HepG2 (cell line): ENCODE results near the gene ANTKMT. TPM values are rescaled to one million over a fixed set of nuclear protein-coding genes. Genes with fewer than 3 reads are reported as not detected.

Experiments
- FOXM1 ChIP-seq: sonication (generic); formaldehyde crosslinking; IDR thresholded peaks from 2 replicates; pipeline ENCODE4 v1.5.0; 2020; ENCODE audit warnings: missing genetic modification reagents
- MEIS2 ChIP-seq: sonication (generic); formaldehyde crosslinking; IDR thresholded peaks from 2 replicates; pipeline ENCODE4 v1.9.0; 2021; ENCODE audit warnings: mild to moderate bottlenecking, missing genetic modification reagents
- MLLT10 ChIP-seq: sonication (generic); formaldehyde crosslinking; IDR thresholded peaks from 2 replicates; pipeline ENCODE4 v1.4.0; 2020; ENCODE audit warnings: missing genetic modification reagents
- NFE2L1 ChIP-seq: sonication (generic); formaldehyde crosslinking; IDR thresholded peaks from 2 replicates; pipeline ENCODE4 v1.4.0; 2020; ENCODE audit warnings: missing genetic modification reagents, mild to moderate bottlenecking, borderline replicate concordance
- NFE2L2 ChIP-seq: fragments of 150-350 bp; IDR thresholded peaks from 2 replicates; pipeline ENCODE4 v1.6.1; 2014; ENCODE audit warnings: low read length
- NFIB ChIP-seq: sonication (generic); formaldehyde crosslinking; IDR thresholded peaks from 2 replicates; pipeline ENCODE4 v1.9.0; 2021; ENCODE audit warnings: missing genetic modification reagents, mild to moderate bottlenecking, borderline replicate concordance
- NFKB2 ChIP-seq: sonication (generic); formaldehyde crosslinking; IDR thresholded peaks from 2 replicates; pipeline ENCODE4 v1.4.0; 2020; ENCODE audit warnings: missing genetic modification reagents, borderline replicate concordance
- NKX3-1 ChIP-seq: sonication (generic); formaldehyde crosslinking; IDR thresholded peaks from 2 replicates; pipeline ENCODE4 v1.5.0; 2020; ENCODE audit warnings: missing genetic modification reagents
- RARA ChIP-seq: IDR thresholded peaks from 2 replicates; pipeline ENCODE4 v1.6.1; 2016; ENCODE audit warnings: missing genetic modification reagents, missing compliant biosample characterization
- RXRA ChIP-seq: sonication (generic); formaldehyde crosslinking; IDR thresholded peaks from 2 replicates; pipeline ENCODE4 v1.5.1; 2020; ENCODE audit warnings: missing genetic modification reagents
- SRSF1 ChIP-seq: fragments of 200-400 bp; formaldehyde crosslinking; optimal IDR thresholded peaks from 2 replicates; pipeline ENCODE3; 2017; ENCODE audit warnings: mild to moderate bottlenecking, low read depth, low read length, moderate library complexity
- ZFAT ChIP-seq: sonication (generic); formaldehyde crosslinking; conservative IDR thresholded peaks from 2 replicates; pipeline ENCODE4 v1.8.1; 2023; ENCODE audit warnings: missing genetic modification reagents, inconsistent platforms
- ZNF256 ChIP-seq: sonication (generic); formaldehyde crosslinking; conservative IDR thresholded peaks from 2 replicates; pipeline ENCODE4 v1.4.0; 2020; ENCODE audit warnings: missing genetic modification reagents
- ZNF44 ChIP-seq: sonication (generic); formaldehyde crosslinking; IDR thresholded peaks from 2 replicates; pipeline ENCODE4 v1.5.1; 2020; ENCODE audit warnings: mild to moderate bottlenecking, missing genetic modification reagents
- ZNF564 ChIP-seq: sonication (generic); formaldehyde crosslinking; IDR thresholded peaks from 2 replicates; pipeline ENCODE4 v1.8.1; 2023; ENCODE audit warnings: mild to moderate bottlenecking, missing genetic modification reagents
- ZNF570 ChIP-seq: sonication (generic); formaldehyde crosslinking; IDR thresholded peaks from 2 replicates; pipeline ENCODE4 v1.4.0; 2020; ENCODE audit warnings: mild to moderate bottlenecking, missing genetic modification reagents, borderline replicate concordance
- ZNF598 ChIP-seq: sonication (generic); formaldehyde crosslinking; IDR thresholded peaks from 2 replicates; pipeline ENCODE4 v1.5.1; 2020; ENCODE audit warnings: mild to moderate bottlenecking, missing genetic modification reagents, borderline replicate concordance
- ZNF768 ChIP-seq: sonication (generic); formaldehyde crosslinking; IDR thresholded peaks from 2 replicates; pipeline ENCODE4 v1.4.0; 2020; ENCODE audit warnings: missing genetic modification reagents
- polyA plus RNA-seq, 8 experiments: library from polyadenylated mRNA; depleted of rRNA in 3 of 8; stranded (reverse) in 7 of 8; unstranded in 1 of 8; fragments of >200 nt; fragmentation: Illumina TruSeq in 4 of 8; extraction: Trizol in 4 of 8; gene quantifications; 2 replicates each; pipeline versions ENCODE4 v1.2.1 to v1.2.3, GENCODE V29; 2011 to 2016; ENCODE audit warnings: low read depth in 4 of 8, missing spikeins in 1 of 8, mixed read lengths in 1 of 8; ENCODE audit not compliant: insufficient read depth in 1 of 8
- total RNA-seq, 5 experiments: library from RNA; depleted of rRNA; stranded (reverse); fragments of >200 nt; fragmentation: Illumina TruSeq; extraction: Trizol; gene quantifications; 2 replicates each; pipeline ENCODE4 v1.2.3, GENCODE V29; 2016; ENCODE audit warnings: low read depth in 1 of 5
- TF ChIP-seq, protein P1 (sequence below): sonication (generic); formaldehyde crosslinking; IDR thresholded peaks from 2 replicates; pipeline ENCODE4 v1.4.0; 2020; ENCODE audit warnings: mild to moderate bottlenecking, missing genetic modification reagents
- TF ChIP-seq, protein P2 (sequence below): sonication (generic); formaldehyde crosslinking; IDR thresholded peaks from 2 replicates; pipeline ENCODE4 v1.5.0; 2020; ENCODE audit warnings: mild to moderate bottlenecking, missing genetic modification reagents
- TF ChIP-seq, protein P3 (sequence below): IDR thresholded peaks from 2 replicates; pipeline ENCODE4 v1.6.1; 2016; ENCODE audit warnings: low read depth, missing genetic modification reagents, missing compliant biosample characterization

The ANTKMT gene
- total and polyA plus RNA-seq, 2 of the 13 experiments (the other 11 are each of a cell fraction or from before 2014, with no cell fraction given) = 7.5 to 47.8 TPM

DNA sequence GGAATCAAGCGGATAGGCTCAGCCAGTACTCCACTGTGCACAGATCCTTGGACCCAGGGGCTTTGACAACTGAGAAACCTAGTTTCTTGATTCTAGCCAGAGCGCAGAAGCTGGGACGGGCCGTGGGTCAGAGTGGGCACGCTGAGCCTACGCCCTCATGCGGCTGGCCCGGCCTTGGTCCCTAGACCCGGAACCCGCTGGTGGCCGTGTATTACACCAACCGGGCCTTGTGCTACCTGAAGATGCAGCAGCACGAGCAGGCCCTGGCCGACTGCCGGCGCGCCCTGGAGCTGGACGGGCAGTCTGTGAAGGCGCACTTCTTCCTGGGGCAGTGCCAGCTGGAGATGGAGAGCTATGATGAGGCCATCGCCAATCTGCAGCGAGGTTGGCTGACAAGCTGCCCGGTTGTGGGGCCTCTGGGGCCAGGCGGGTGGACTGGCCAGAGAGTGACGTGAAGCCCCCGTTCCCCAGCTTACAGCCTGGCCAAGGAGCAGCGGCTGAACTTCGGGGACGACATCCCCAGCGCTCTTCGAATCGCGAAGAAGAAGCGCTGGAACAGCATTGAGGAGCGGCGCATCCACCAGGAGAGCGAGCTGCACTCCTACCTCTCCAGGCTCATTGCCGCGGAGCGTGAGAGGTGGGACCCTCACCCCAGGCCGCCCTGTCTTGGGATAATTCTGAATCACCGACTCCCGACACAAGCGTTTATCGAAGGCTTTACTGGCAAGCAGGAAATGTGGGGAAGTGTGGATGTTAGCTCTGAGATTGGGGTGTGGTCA, 39.8 kb upstream of the ANTKMT start (continued):
- TF ChIP-seq ZNF564 (CRISPR knock-in tag) = no peak
- no peak for TF ChIP-seq NFE2L2
- TF ChIP-seq ZNF598 (CRISPR knock-in tag) = no peak
- no peak for TF ChIP-seq ZNF44 (CRISPR knock-in tag)
- no peak for TF ChIP-seq NFIB (CRISPR knock-in tag)
- no peak for TF ChIP-seq ZFAT (CRISPR knock-in tag)
- TF ChIP-seq MEIS2 (CRISPR knock-in tag) = no peak
- TF ChIP-seq ZNF570 (CRISPR knock-in tag) = no peak
- TF ChIP-seq RXRA (CRISPR knock-in tag) = no peak
- TF ChIP-seq SRSF1 = no peak
- TF ChIP-seq, protein P1, sequence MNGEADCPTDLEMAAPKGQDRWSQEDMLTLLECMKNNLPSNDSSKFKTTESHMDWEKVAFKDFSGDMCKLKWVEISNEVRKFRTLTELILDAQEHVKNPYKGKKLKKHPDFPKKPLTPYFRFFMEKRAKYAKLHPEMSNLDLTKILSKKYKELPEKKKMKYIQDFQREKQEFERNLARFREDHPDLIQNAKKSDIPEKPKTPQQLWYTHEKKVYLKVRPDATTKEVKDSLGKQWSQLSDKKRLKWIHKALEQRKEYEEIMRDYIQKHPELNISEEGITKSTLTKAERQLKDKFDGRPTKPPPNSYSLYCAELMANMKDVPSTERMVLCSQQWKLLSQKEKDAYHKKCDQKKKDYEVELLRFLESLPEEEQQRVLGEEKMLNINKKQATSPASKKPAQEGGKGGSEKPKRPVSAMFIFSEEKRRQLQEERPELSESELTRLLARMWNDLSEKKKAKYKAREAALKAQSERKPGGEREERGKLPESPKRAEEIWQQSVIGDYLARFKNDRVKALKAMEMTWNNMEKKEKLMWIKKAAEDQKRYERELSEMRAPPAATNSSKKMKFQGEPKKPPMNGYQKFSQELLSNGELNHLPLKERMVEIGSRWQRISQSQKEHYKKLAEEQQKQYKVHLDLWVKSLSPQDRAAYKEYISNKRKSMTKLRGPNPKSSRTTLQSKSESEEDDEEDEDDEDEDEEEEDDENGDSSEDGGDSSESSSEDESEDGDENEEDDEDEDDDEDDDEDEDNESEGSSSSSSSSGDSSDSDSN (CRISPR knock-in tag) = peak; percentile 48; the same call in 1 of the 2 replicates
- peak; percentile 27; the same call in 1 of the 2 replicates for TF ChIP-seq ZNF768
- TF ChIP-seq, protein P2, sequence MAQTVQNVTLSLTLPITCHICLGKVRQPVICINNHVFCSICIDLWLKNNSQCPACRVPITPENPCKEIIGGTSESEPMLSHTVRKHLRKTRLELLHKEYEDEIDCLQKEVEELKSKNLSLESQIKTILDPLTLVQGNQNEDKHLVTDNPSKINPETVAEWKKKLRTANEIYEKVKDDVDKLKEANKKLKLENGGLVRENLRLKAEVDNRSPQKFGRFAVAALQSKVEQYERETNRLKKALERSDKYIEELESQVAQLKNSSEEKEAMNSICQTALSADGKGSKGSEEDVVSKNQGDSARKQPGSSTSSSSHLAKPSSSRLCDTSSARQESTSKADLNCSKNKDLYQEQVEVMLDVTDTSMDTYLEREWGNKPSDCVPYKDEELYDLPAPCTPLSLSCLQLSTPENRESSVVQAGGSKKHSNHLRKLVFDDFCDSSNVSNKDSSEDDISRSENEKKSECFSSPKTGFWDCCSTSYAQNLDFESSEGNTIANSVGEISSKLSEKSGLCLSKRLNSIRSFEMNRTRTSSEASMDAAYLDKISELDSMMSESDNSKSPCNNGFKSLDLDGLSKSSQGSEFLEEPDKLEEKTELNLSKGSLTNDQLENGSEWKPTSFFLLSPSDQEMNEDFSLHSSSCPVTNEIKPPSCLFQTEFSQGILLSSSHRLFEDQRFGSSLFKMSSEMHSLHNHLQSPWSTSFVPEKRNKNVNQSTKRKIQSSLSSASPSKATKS (CRISPR knock-in tag) = no peak
- no peak for TF ChIP-seq FOXM1 (CRISPR knock-in tag)
- TF ChIP-seq, protein P3, sequence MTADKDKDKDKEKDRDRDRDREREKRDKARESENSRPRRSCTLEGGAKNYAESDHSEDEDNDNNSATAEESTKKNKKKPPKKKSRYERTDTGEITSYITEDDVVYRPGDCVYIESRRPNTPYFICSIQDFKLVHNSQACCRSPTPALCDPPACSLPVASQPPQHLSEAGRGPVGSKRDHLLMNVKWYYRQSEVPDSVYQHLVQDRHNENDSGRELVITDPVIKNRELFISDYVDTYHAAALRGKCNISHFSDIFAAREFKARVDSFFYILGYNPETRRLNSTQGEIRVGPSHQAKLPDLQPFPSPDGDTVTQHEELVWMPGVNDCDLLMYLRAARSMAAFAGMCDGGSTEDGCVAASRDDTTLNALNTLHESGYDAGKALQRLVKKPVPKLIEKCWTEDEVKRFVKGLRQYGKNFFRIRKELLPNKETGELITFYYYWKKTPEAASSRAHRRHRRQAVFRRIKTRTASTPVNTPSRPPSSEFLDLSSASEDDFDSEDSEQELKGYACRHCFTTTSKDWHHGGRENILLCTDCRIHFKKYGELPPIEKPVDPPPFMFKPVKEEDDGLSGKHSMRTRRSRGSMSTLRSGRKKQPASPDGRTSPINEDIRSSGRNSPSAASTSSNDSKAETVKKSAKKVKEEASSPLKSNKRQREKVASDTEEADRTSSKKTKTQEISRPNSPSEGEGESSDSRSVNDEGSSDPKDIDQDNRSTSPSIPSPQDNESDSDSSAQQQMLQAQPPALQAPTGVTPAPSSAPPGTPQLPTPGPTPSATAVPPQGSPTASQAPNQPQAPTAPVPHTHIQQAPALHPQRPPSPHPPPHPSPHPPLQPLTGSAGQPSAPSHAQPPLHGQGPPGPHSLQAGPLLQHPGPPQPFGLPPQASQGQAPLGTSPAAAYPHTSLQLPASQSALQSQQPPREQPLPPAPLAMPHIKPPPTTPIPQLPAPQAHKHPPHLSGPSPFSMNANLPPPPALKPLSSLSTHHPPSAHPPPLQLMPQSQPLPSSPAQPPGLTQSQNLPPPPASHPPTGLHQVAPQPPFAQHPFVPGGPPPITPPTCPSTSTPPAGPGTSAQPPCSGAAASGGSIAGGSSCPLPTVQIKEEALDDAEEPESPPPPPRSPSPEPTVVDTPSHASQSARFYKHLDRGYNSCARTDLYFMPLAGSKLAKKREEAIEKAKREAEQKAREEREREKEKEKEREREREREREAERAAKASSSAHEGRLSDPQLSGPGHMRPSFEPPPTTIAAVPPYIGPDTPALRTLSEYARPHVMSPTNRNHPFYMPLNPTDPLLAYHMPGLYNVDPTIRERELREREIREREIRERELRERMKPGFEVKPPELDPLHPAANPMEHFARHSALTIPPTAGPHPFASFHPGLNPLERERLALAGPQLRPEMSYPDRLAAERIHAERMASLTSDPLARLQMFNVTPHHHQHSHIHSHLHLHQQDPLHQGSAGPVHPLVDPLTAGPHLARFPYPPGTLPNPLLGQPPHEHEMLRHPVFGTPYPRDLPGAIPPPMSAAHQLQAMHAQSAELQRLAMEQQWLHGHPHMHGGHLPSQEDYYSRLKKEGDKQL (CRISPR knock-in tag) = no peak
- peak; percentile 80 for TF ChIP-seq NFE2L1
- TF ChIP-seq NKX3-1 = no peak
- no peak for TF ChIP-seq RARA (CRISPR knock-in tag)
- no peak for TF ChIP-seq ZNF256 (CRISPR knock-in tag)
- no peak; the same call in 1 of the 2 replicates for TF ChIP-seq NFKB2
- TF ChIP-seq MLLT10 (CRISPR knock-in tag) = no peak
